Stimulated activated CD4-positive, alpha-beta T cell treated with anti-CD3 and anti-CD28 coated beads, Interleukin-12 subunit alpha, Interleukin-12 subunit beta, amount 100 ng/mL, for 24 hours (primary cell): ENCODE measurements around the gene MADCAM1.
A peak's percentile ranks its signal among the peaks of the same experiment; 100 is the strongest.

Experiments used
- DNase-seq, 2 experiments: peaks; one replicate each; pipeline ENCODE4 v3.0.0-alpha.2; 2020; ENCODE audit warnings: low read depth in 2 of 2

Gene MADCAM1

GRCh38 chr19:488505-489417, 7.5 kb upstream of the MADCAM1 start:
- DNase-seq, result peak; percentile 86 to 89

DNA sequence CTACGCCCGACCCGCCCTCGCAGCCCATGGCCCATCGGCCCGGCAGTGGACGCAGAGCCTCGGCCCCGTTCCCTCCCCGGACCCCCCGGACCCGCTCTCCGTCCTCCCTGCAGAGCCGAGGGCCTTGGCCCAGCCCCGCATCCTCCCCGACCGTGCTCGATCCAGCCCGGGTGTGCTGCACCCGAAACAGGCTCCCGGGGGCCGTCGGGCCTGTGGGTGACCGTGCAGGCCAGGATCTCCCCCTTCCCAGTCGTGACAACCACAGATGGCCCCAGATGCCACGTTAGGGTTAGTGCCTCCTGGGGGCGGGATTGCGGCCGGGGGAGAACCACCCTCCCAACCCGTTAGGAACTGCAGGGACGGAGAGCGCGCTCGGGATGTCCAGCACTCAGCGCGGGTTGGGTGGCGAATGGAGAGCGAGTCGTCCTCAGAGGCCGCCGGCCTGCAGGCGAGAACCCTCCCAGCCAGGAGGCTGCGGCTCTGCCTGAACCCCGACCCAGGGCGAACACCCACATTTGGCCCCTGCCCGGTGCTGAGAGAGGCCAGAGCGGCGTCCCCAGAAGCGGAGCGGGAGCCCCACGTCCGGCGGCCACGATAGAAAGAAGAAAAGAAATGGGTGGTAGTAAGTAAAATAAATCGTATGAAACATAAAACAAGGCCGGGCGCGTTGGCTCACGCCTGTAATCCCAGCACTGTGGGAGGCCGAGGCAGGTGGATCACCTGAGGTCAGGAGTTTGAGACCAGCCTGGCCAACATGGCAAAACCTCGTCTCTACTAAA, 6.7 kb upstream of the MADCAM1 start:
- DNase-seq, result no peak

GRCh38 chr19:491146-491741, 5.0 kb upstream of the MADCAM1 start:
- DNase-seq, result no peak

GRCh38 chr19:492091-492531, 4.2 kb upstream of the MADCAM1 start:
- DNase-seq, result no peak

GRCh38 chr19:493391-494170, 2.7 kb upstream of the MADCAM1 start:
- no peak for DNase-seq

- DNase-seq, result no peak
Observed at GRCh38 chr19:494171-495080, 1.9 kb upstream of the MADCAM1 start.

- no peak for DNase-seq
Observed at GRCh38 chr19:495081-495401, 1.2 kb upstream of the MADCAM1 start.

DNA sequence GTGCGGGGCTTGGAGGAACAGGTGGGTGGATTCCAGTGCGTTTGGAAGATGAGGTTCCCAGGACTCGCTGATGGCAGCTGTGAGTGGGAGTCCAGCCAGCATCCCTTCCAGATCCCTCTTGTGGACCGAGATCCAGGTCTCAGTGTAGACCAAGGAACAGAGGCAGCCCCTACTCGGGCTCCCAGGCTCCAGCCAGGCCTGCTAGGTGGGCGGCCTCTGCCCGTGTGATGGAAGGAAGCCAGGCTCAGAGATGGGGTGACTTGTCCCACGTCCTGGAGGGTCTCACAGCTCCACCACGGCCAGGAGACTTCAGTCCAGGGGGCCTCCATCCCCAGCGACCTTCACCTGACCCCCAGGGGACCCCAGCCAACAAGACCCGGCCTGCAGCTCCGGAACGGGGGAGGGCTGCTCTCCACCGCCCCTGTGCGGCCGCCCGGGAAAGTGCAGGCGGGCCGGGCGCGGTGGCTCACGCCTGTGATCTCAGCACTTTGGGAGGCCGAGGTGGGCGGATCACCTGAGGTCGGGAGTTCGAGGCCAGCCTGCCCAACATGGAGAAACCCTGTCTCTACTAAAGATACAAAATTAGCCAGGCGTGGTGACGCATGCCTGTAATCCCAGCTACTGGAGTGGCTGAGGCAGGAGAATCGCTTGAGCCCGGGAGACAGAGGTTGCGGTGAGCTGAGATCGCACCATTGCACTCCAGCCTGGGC, 729 bp upstream of the MADCAM1 start:
- peak in 1 of 2 experiments; percentile 29 for DNase-seq

- no peak for DNase-seq
Observed at GRCh38 chr19:496986-497385, 700 bp downstream of the MADCAM1 start.

DNA sequence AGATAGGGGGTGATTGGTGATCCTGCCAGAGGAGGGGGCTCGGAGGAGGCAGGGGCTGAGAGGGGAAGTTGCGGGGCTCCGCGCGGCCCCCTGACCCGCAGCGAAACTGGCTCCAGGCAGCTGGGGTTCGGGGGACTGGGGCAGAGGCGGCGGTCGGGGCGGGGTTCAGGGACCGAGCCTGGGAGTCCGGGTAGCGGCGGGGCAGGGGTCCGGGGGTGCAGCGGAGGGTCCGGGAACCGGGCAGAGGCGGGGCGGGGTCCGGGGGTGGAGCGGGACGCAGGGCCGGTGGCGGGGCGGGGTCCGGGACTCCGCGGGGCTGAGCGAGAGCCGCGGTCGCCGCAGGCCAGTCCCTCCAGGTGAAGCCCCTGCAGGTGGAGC, 1.2 kb downstream of the MADCAM1 start:
- DNase-seq, result no peak

DNA sequence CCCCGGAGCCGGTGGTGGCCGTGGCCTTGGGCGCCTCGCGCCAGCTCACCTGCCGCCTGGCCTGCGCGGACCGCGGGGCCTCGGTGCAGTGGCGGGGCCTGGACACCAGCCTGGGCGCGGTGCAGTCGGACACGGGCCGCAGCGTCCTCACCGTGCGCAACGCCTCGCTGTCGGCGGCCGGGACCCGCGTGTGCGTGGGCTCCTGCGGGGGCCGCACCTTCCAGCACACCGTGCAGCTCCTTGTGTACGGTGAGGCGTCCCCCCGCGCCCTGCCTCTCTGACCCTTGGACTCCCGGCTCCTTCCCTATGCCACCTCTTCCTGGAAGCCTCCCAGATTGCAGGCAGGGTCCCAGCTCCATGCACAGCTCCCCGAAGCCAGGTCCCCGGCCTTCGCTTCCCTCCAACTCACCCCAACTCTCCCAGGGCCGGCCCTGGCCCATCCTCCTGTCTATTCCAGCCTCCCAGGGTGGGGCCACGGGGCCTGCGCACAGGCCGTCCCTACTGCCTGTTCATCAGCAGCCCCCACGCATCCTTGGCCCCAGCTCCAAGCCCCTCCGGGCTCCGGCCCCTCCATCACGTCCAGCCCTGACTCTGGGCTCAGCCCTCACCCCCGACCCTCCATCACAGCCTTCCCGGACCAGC, 1.7 kb downstream of the MADCAM1 start:
- DNase-seq, result no peak

DNA sequence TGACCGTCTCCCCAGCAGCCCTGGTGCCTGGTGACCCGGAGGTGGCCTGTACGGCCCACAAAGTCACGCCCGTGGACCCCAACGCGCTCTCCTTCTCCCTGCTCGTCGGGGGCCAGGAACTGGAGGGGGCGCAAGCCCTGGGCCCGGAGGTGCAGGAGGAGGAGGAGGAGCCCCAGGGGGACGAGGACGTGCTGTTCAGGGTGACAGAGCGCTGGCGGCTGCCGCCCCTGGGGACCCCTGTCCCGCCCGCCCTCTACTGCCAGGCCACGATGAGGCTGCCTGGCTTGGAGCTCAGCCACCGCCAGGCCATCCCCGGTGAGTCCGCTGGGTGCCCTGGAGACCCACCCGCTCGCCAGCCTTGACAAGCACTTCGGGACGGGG, 2.2 kb downstream of the MADCAM1 start:
- no peak for DNase-seq

GRCh38 chr19:498977-499623, 2.8 kb downstream of the MADCAM1 start:
- no peak for DNase-seq

- no peak for DNase-seq
Observed at GRCh38 chr19:501646-502045, 5.4 kb downstream of the MADCAM1 start.

DNA sequence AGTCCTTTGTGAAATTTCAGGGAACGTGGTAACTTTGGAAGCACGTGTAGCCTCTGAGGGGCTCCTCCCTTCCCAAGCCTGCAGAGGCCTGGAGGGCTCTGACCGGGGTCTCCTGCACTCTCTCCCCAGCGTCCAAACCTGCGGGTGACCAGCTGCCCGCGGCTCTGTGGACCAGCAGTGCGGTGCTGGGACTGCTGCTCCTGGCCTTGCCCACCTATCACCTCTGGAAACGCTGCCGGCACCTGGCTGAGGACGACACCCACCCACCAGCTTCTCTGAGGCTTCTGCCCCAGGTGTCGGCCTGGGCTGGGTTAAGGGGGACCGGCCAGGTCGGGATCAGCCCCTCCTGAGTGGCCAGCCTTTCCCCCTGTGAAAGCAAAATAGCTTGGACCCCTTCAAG, 8.3 kb downstream of the MADCAM1 start:
- no peak for DNase-seq

DNA sequence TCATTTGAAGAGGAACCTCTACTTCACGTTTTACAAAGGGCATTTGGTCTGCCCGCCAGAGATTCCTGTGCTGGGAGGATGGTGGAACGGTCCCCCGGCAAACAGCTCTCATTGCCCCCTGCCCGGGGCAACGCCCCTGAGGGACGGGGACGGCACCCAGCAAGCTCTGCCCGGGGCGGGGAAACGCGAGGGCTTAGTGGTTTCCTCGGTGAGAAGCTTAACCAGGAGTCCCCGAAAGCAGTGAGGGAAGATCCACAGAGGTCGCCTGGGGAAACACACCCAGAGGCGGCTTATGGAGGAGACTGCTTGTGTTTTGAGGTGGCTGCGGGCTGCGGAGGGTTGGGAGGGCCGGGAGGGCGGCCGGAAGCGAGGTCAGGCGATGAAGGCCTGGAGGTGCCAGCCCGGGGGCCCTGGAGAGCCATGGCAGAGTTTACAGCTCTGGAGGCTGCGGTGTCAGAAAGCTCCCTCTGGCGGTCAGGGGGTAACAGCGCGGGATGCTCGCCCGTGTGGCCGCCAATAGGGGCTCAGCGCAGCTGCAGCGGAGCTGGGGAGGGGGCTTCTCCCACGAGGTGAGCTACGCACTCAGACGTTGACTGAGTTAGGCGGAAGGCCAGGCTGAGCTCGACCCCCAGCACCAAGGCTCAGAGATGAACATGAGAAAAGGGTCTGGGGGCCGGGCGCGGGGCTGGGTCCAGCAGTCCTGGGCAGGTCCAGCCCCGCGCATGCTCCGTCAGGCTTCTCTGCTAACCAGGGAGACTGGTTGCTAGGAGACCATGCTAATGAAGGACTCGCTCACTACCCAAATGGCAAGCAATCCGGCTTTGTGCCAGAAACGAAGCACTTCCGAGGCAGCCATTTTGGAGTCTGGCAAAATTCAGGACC, 10.4 kb downstream of the MADCAM1 start:
- DNase-seq, result peak; percentile 87 to 88

- DNase-seq, result peak; percentile 74 to 80
Observed at GRCh38 chr19:507286-508203, 11.3 kb downstream of the MADCAM1 start, which contains the start of gene TPGS1. TPGS1 (plus strand) TSS chr19:507497; CDS start chr19:507507, 10 bp downstream.
